ENCODE data around the gene FUT8.

FUT8 gene

GRCh38 chr14:65656554-65656953, 244.0 kb downstream of the FUT8 start:
- TF ChIP-seq, protein P1, sequence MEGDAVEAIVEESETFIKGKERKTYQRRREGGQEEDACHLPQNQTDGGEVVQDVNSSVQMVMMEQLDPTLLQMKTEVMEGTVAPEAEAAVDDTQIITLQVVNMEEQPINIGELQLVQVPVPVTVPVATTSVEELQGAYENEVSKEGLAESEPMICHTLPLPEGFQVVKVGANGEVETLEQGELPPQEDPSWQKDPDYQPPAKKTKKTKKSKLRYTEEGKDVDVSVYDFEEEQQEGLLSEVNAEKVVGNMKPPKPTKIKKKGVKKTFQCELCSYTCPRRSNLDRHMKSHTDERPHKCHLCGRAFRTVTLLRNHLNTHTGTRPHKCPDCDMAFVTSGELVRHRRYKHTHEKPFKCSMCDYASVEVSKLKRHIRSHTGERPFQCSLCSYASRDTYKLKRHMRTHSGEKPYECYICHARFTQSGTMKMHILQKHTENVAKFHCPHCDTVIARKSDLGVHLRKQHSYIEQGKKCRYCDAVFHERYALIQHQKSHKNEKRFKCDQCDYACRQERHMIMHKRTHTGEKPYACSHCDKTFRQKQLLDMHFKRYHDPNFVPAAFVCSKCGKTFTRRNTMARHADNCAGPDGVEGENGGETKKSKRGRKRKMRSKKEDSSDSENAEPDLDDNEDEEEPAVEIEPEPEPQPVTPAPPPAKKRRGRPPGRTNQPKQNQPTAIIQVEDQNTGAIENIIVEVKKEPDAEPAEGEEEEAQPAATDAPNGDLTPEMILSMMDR (IDR thresholded peaks at IDR 0.05; ENCODE audit: insufficient read depth, low read depth, low read length, missing control alignments): no peak
- H3K4me3 ChIP-seq (ENCODE audit: low read length): no peak overlapping the region
- no peak for DNase-seq (ENCODE audit: low read depth)

DNA sequence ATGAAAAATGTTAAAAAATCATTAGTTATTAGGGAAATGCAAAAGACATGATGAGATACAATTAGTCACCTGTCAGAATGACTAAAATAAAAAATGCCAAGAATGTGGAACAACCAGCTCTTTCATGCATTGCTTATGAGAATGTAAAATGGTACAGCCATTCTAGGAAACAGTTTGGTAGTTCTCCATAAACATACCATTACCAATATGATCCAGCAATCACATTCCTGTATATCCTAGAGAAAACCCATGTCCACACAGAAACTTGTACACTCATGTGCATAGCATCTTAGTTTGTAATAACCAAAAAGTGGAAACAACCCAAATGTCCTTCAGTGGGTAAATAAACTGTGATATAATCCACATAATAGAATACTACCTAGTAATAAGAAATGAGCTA, 245.7 kb downstream of the FUT8 start:
- TF ChIP-seq, protein P1 (IDR thresholded peaks at IDR 0.05; ENCODE audit: insufficient read depth, low read depth, low read length, missing control alignments): no peak
- peak; percentile 83 for DNase-seq (ENCODE audit: low read depth)
- H3K4me3 ChIP-seq (ENCODE audit: low read length): no peak overlapping the region

DNA sequence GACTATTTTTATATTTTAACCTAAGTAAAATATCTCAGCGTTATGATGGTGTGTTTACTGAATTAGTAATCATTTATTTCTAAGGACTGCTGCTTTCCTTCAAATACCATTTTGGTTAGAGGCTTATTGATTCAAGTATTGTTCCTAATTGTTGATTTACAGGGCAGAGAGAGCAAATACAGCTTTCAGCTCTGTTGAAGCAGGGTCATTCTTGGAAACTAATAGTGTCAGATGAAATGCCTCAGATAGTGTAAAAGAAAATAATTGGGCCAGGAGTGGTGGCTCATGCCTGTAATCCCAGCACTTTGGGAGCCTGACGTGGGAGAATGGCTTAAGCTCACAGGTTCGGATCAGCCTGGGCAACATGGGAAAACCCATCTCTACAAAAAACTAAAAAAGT, 249.3 kb downstream of the FUT8 start:
- no peak for DNase-seq (ENCODE audit: low read depth)
- TF ChIP-seq, protein P1 (IDR thresholded peaks at IDR 0.05; ENCODE audit: insufficient read depth, low read depth, low read length, missing control alignments): no peak

GRCh38 chr14:65664436-65664835, 251.9 kb downstream of the FUT8 start:
- DNase-seq (ENCODE audit: low read depth): no peak
- TF ChIP-seq, protein P1 (IDR thresholded peaks at IDR 0.05; ENCODE audit: insufficient read depth, low read depth, low read length, missing control alignments): no peak
- H3K4me3 ChIP-seq (ENCODE audit: low read length): no peak overlapping the region

More for the DNA sequence above, 249.3 kb downstream of the FUT8 start:
- no peak overlapping the region for H3K4me3 ChIP-seq (ENCODE audit: low read length)

DNA sequence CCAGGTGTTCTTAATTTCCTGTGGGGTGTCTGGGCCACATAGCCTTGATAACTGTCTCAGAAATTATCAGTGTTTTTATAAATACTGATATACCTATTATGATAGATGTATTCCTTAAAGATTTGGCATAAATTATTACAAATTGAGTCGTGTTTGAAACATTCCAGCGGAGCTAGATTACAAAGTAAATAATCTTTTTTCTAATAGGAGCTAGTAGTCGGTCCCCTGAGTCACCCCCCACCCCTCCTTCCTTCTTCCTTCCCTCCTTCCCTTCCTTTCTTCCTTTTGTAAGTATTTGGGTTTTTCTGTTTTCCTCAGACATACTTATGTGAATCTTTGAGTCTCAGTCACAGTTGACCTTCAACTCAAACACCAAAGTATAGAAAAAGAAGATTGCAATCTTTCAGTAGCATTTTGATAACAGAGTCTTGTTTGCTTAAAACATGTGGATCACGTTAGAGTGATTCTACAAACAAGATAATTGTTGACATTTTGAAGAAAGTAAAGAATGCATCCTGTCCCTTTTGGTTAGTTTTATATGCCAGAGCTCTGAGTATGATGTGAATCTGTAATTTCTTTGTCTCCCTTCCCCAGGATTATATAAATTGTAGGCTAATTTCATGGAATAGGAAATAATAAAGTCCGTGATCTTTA, 264.0 kb downstream of the FUT8 start:
- H3K4me3 ChIP-seq (ENCODE audit: low read length): no peak overlapping the region
- TF ChIP-seq, protein P1 (IDR thresholded peaks at IDR 0.05; ENCODE audit: insufficient read depth, low read depth, low read length, missing control alignments): no peak
- DNase-seq (ENCODE audit: low read depth): no peak

GRCh38 chr14:65685572-65685971, 273.0 kb downstream of the FUT8 start:
- H3K4me3 ChIP-seq (ENCODE audit: low read length): no peak overlapping the region
- DNase-seq (ENCODE audit: low read depth): no peak
- TF ChIP-seq, protein P1 (IDR thresholded peaks at IDR 0.05; ENCODE audit: insufficient read depth, low read depth, low read length, missing control alignments): no peak

GRCh38 chr14:65686761-65687160, 274.2 kb downstream of the FUT8 start:
- H3K4me3 ChIP-seq (ENCODE audit: low read length): no peak overlapping the region

More at GRCh38 chr14:65686761-65687160, 274.2 kb downstream of the FUT8 start:
- DNase-seq (ENCODE audit: low read depth): peak; percentile 37
- TF ChIP-seq, protein P1 (IDR thresholded peaks at IDR 0.05; ENCODE audit: insufficient read depth, low read depth, low read length, missing control alignments): no peak

Measured in epithelial cell of esophagus (primary cell).